Bone marrow (tissue), 2 donors: ENCODE results near the gene PLCXD3.

Experiments
- DNase-seq, 2 donors: peaks; one replicate each; lab custom pipeline; 2025; lab: John Stamatoyannopoulos, UW

PLCXD3 gene

GRCh38 chr5:41284938-41285337 is 225.5 kb downstream of the PLCXD3 start:
- no peak for DNase-seq

GRCh38 chr5:41281215-41281810 is 229.1 kb downstream of the PLCXD3 start:
- DNase-seq, result no peak

GRCh38 chr5:41279040-41279439 is 231.4 kb downstream of the PLCXD3 start:
- no peak for DNase-seq

GRCh38 chr5:41277476-41278245 is 232.7 kb downstream of the PLCXD3 start:
- DNase-seq, result no peak

- DNase-seq, result no peak
Measured at GRCh38 chr5:41275813-41276512, 234.4 kb downstream of the PLCXD3 start.

- no peak for DNase-seq
Measured at GRCh38 chr5:41270423-41271251, 239.8 kb downstream of the PLCXD3 start.

GRCh38 chr5:41268894-41269293 is 241.5 kb downstream of the PLCXD3 start:
- DNase-seq, result no peak

- no peak for DNase-seq
Measured at GRCh38 chr5:41266377-41266776, 244.0 kb downstream of the PLCXD3 start.

- DNase-seq, result no peak
Measured at GRCh38 chr5:41264019-41264418, 246.4 kb downstream of the PLCXD3 start.

GRCh38 chr5:41263335-41263734 is 247.1 kb downstream of the PLCXD3 start:
- no peak for DNase-seq
